Peyer's patch (tissue), 4 donors: Measurements from ENCODE around the gene INHBB.

Experiments used
- CTCF ChIP-seq, 6 experiments: fragments of 450-650 bp in 4 of 6; fragments of 200-600 bp in 2 of 6; sonication (generic) in 1 of 6; IDR thresholded peaks; one replicate each; pipeline ENCODE4 v1.5.1; 2017 to 2019; ENCODE audit warnings: antibody characterized with exemption in 6 of 6, mild to moderate bottlenecking in 3 of 6, moderate library complexity in 1 of 6
- POLR2A ChIP-seq, 2 donors: fragments of 450-650 bp; IDR thresholded peaks; one replicate each; pipeline ENCODE4 v1.5.1; 2017; ENCODE audit warnings: antibody characterized with exemption in 2 of 2, mild to moderate bottlenecking in 2 of 2, moderate library complexity in 2 of 2

GRCh38 chr2:120367221-120367620 lies 21.3 kb downstream of the INHBB start:
- no peak for TF ChIP-seq CTCF (IDR thresholded peaks at IDR 0.05)
- TF ChIP-seq POLR2A (IDR thresholded peaks at IDR 0.05), result no peak
